ENCODE data around the gene CNTNAP2. TPM values are rescaled to one million over a fixed set of nuclear protein-coding genes. Genes with fewer than 3 reads are reported as not detected.

The CNTNAP2 gene
- total and polyA plus RNA-seq, 7 experiments from 2014 or later, result 0.02 to 0.48 (median 0.24) TPM; not detected in 2

GRCh38 chr7:148042935-148043631 is 1926.5 kb downstream of the CNTNAP2 start:
- H3K36me3 ChIP-seq (ENCODE audit: control insufficient read depth in 2 of 3, insufficient read depth in 3 of 3, low read length in 3 of 3), result no peaks in the 10 kb centered on the region
- POLR2A ChIA-PET, result no interaction called here
- no peak overlapping the region for H3K27ac ChIP-seq (ENCODE audit: low read depth, low read length)
- DNase-seq (no peak), ATAC-seq (no peak)
- CTCF ChIA-PET, result no interaction called here
- Mint-ChIP-seq H3K27ac (no peak overlapping the region), H3K4me1 (no peaks in the 10 kb centered on the region), H3K4me3 (no peak overlapping the region), H3K27me3 (peaks cover 0 to 9% (median 0%) of the 10 kb centered on the region in 5 donors), H3K9me3 (no peaks in the 10 kb centered on the region), H3K36me3 (no peaks in the 10 kb centered on the region)
- H3K27me3 ChIP-seq (ENCODE audit: control insufficient read depth in 2 of 2, insufficient read depth in 2 of 2, low read length in 2 of 2), result no peaks in the 10 kb centered on the region
- intact Hi-C loops (cut with micrococcal nuclease), result no loop called here
- no peaks in the 10 kb centered on the region for H3K9me3 ChIP-seq (ENCODE audit: control insufficient read depth in 2 of 3, low read length in 3 of 3)
- H3K4me3 ChIP-seq (ENCODE audit: low read length), result no peak overlapping the region
- H3K4me1 ChIP-seq (ENCODE audit: control insufficient read depth in 2 of 2, insufficient read depth in 2 of 2, low read length in 2 of 2), result no peaks in the 10 kb centered on the region

- intact Hi-C loops (cut with micrococcal nuclease), result no loop called here
- H3K27me3 Mint-ChIP-seq, result peaks cover 0 to 12% (median 0%) of the 10 kb centered on the region in 5 donors
- H3K27me3 ChIP-seq (ENCODE audit: control insufficient read depth in 2 of 2, insufficient read depth in 2 of 2, low read length in 2 of 2), result no peaks in the 10 kb centered on the region
- no peak for DNase-seq
- no peaks in the 10 kb centered on the region for H3K36me3 Mint-ChIP-seq
- H3K9me3 Mint-ChIP-seq, result no peaks in the 10 kb centered on the region
- H3K4me1 ChIP-seq (ENCODE audit: control insufficient read depth in 2 of 2, insufficient read depth in 2 of 2, low read length in 2 of 2), result no peaks in the 10 kb centered on the region
- H3K27ac ChIP-seq (ENCODE audit: low read depth, low read length), result no peak overlapping the region
- ChIA-PET CTCF (no interaction called here), POLR2A (no interaction called here)
- H3K4me1 Mint-ChIP-seq, result no peaks in the 10 kb centered on the region
- no peak overlapping the region for H3K4me3 Mint-ChIP-seq
- H3K4me3 ChIP-seq (ENCODE audit: low read length), result no peak overlapping the region
- H3K9me3 ChIP-seq (ENCODE audit: control insufficient read depth in 2 of 3, low read length in 3 of 3), result no peaks in the 10 kb centered on the region
- no peak overlapping the region for H3K27ac Mint-ChIP-seq
- no peak for ATAC-seq
- H3K36me3 ChIP-seq (ENCODE audit: control insufficient read depth in 2 of 3, insufficient read depth in 3 of 3, low read length in 3 of 3), result no peaks in the 10 kb centered on the region
These were observed 1927.6 kb downstream of the CNTNAP2 start for GRCh38 chr7:148044173-148044572.

GRCh38 chr7:148045521-148045920 is 1928.9 kb downstream of the CNTNAP2 start:
- ATAC-seq, result no peak
- peaks cover 0 to 12% (median 0%) of the 10 kb centered on the region in 5 donors for H3K27me3 Mint-ChIP-seq
- Histone ChIP-seq H3K9me3 (ENCODE audit: control insufficient read depth in 2 of 3, low read length in 3 of 3) (no peaks in the 10 kb centered on the region), H3K4me3 (ENCODE audit: low read length) (no peak overlapping the region), H3K36me3 (ENCODE audit: control insufficient read depth in 2 of 3, insufficient read depth in 3 of 3, low read length in 3 of 3) (no peaks in the 10 kb centered on the region), H3K4me1 (ENCODE audit: control insufficient read depth in 2 of 2, insufficient read depth in 2 of 2, low read length in 2 of 2) (no peaks in the 10 kb centered on the region), H3K27ac (ENCODE audit: low read depth, low read length) (no peak overlapping the region), H3K27me3 (ENCODE audit: control insufficient read depth in 2 of 2, insufficient read depth in 2 of 2, low read length in 2 of 2) (no peaks in the 10 kb centered on the region)
- no peak for DNase-seq
- ChIA-PET POLR2A (no interaction called here), CTCF (no interaction called here)
- H3K4me3 Mint-ChIP-seq, result no peak overlapping the region
- no peak overlapping the region for H3K27ac Mint-ChIP-seq
- H3K4me1 Mint-ChIP-seq, result no peaks in the 10 kb centered on the region
- H3K9me3 Mint-ChIP-seq, result peaks cover 0 to 2% (median 0%) of the 10 kb centered on the region in 11 donors
- H3K36me3 Mint-ChIP-seq, result no peaks in the 10 kb centered on the region
- intact Hi-C loops (cut with micrococcal nuclease), result no loop called here

GRCh38 chr7:148049068-148049467 is 1932.5 kb downstream of the CNTNAP2 start:
- Histone ChIP-seq H3K27me3 (ENCODE audit: control insufficient read depth in 2 of 2, insufficient read depth in 2 of 2, low read length in 2 of 2) (no peaks in the 10 kb centered on the region), H3K4me1 (ENCODE audit: control insufficient read depth in 2 of 2, insufficient read depth in 2 of 2, low read length in 2 of 2) (no peaks in the 10 kb centered on the region), H3K27ac (ENCODE audit: low read depth, low read length) (no peak overlapping the region), H3K36me3 (ENCODE audit: control insufficient read depth in 2 of 3, insufficient read depth in 3 of 3, low read length in 3 of 3) (no peaks in the 10 kb centered on the region), H3K9me3 (ENCODE audit: control insufficient read depth in 2 of 3, low read length in 3 of 3) (no peaks in the 10 kb centered on the region), H3K4me3 (ENCODE audit: low read length) (no peak overlapping the region)
- POLR2A ChIA-PET, result no interaction called here
- Mint-ChIP-seq H3K27me3 (peaks cover 0 to 7% (median 0%) of the 10 kb centered on the region in 5 donors), H3K27ac (no peak overlapping the region), H3K4me1 (no peaks in the 10 kb centered on the region), H3K4me3 (no peak overlapping the region), H3K36me3 (no peaks in the 10 kb centered on the region), H3K9me3 (peaks cover 0 to 2% (median 0%) of the 10 kb centered on the region in 11 donors)
- DNase-seq, result no peak
- intact Hi-C loops (cut with micrococcal nuclease), result no loop called here
- ATAC-seq, result no peak
- CTCF ChIA-PET, result no interaction called here

- CTCF ChIA-PET, result no interaction called here
- intact Hi-C loops (cut with micrococcal nuclease), result no loop called here
- POLR2A ChIA-PET, result no interaction called here
These were observed 1934.0 kb downstream of the CNTNAP2 start for GRCh38 chr7:148050492-148051158.

GRCh38 chr7:148056406-148056805 is 1939.8 kb downstream of the CNTNAP2 start:
- H3K36me3 ChIP-seq (ENCODE audit: control insufficient read depth in 2 of 3, insufficient read depth in 3 of 3, low read length in 3 of 3), result no peaks in the 10 kb centered on the region
- intact Hi-C loops (cut with micrococcal nuclease), result no loop called here
- no peak overlapping the region for H3K27ac Mint-ChIP-seq
- H3K27me3 ChIP-seq (ENCODE audit: control insufficient read depth in 2 of 2, insufficient read depth in 2 of 2, low read length in 2 of 2), result no peaks in the 10 kb centered on the region
- H3K4me1 Mint-ChIP-seq, result peaks cover 0 to 2% (median 0%) of the 10 kb centered on the region in 7 donors
- no peaks in the 10 kb centered on the region for H3K9me3 Mint-ChIP-seq
- H3K4me3 Mint-ChIP-seq, result no peak overlapping the region
- ChIA-PET POLR2A (no interaction called here), CTCF (no interaction called here)
- DNase-seq, result no peak
- no peak overlapping the region for H3K27ac ChIP-seq (ENCODE audit: low read depth, low read length)
- H3K4me1 ChIP-seq (ENCODE audit: control insufficient read depth in 2 of 2, insufficient read depth in 2 of 2, low read length in 2 of 2), result no peaks in the 10 kb centered on the region
- H3K4me3 ChIP-seq (ENCODE audit: low read length), result no peak overlapping the region
- no peak for ATAC-seq
- H3K27me3 Mint-ChIP-seq, result no peaks in the 10 kb centered on the region
- H3K36me3 Mint-ChIP-seq, result no peaks in the 10 kb centered on the region
- no peaks in the 10 kb centered on the region for H3K9me3 ChIP-seq (ENCODE audit: control insufficient read depth in 2 of 3, low read length in 3 of 3)

More at GRCh38 chr7:148050492-148051158, 1934.0 kb downstream of the CNTNAP2 start:
- H3K4me3 ChIP-seq (ENCODE audit: low read length), result no peak overlapping the region
- no peaks in the 10 kb centered on the region for H3K36me3 ChIP-seq (ENCODE audit: control insufficient read depth in 2 of 3, insufficient read depth in 3 of 3, low read length in 3 of 3)
- no peaks in the 10 kb centered on the region for H3K27me3 ChIP-seq (ENCODE audit: control insufficient read depth in 2 of 2, insufficient read depth in 2 of 2, low read length in 2 of 2)
- Mint-ChIP-seq H3K4me1 (no peaks in the 10 kb centered on the region), H3K4me3 (no peak overlapping the region), H3K9me3 (peaks cover 0 to 2% (median 0%) of the 10 kb centered on the region in 11 donors), H3K27me3 (peaks cover 0 to 3% (median 0%) of the 10 kb centered on the region in 5 donors), H3K27ac (no peak overlapping the region), H3K36me3 (no peaks in the 10 kb centered on the region)
- H3K4me1 ChIP-seq (ENCODE audit: control insufficient read depth in 2 of 2, insufficient read depth in 2 of 2, low read length in 2 of 2), result no peaks in the 10 kb centered on the region
- H3K27ac ChIP-seq (ENCODE audit: low read depth, low read length), result no peak overlapping the region
- H3K9me3 ChIP-seq (ENCODE audit: control insufficient read depth in 2 of 3, low read length in 3 of 3), result no peaks in the 10 kb centered on the region
- DNase-seq (no peak), ATAC-seq (no peak)

- H3K27ac ChIP-seq (ENCODE audit: low read depth, low read length), result no peak overlapping the region
- Mint-ChIP-seq H3K4me3 (no peak overlapping the region), H3K27ac (no peak overlapping the region), H3K36me3 (no peaks in the 10 kb centered on the region), H3K9me3 (peaks cover 0 to 1% (median 0%) of the 10 kb centered on the region in 11 donors), H3K27me3 (no peaks in the 10 kb centered on the region), H3K4me1 (peaks cover 0 to 2% (median 0%) of the 10 kb centered on the region in 7 donors)
- intact Hi-C loops (cut with micrococcal nuclease), result no loop called here
- POLR2A ChIA-PET, result no interaction called here
- ATAC-seq (no peak), DNase-seq (no peak)
- H3K36me3 ChIP-seq (ENCODE audit: control insufficient read depth in 2 of 3, insufficient read depth in 3 of 3, low read length in 3 of 3), result no peaks in the 10 kb centered on the region
- no peaks in the 10 kb centered on the region for H3K27me3 ChIP-seq (ENCODE audit: control insufficient read depth in 2 of 2, insufficient read depth in 2 of 2, low read length in 2 of 2)
- CTCF ChIA-PET, result no interaction called here
- no peaks in the 10 kb centered on the region for H3K4me1 ChIP-seq (ENCODE audit: control insufficient read depth in 2 of 2, insufficient read depth in 2 of 2, low read length in 2 of 2)
- no peak overlapping the region for H3K4me3 ChIP-seq (ENCODE audit: low read length)
- H3K9me3 ChIP-seq (ENCODE audit: control insufficient read depth in 2 of 3, low read length in 3 of 3), result no peaks in the 10 kb centered on the region
These were observed 1941.5 kb downstream of the CNTNAP2 start for GRCh38 chr7:148058092-148058491.
